Endothelial cell (in vitro differentiated cells): Measurements from ENCODE around the gene ARHGEF28. TPM values are rescaled to one million over a fixed set of nuclear protein-coding genes. Genes with fewer than 3 reads are reported as not detected.

Experiments
- DNase-seq: peaks from one replicate; pipeline ENCODE4 v3.0.0; 2021; ENCODE audit warnings: low spot score
- H3K27ac Mint-ChIP-seq: one replicate; pipeline ENCODE4 v1.8.0; 2021; ENCODE audit warnings: mixed read lengths, inconsistent platforms; ENCODE audit not compliant: unreplicated experiment
- H3K27me3 Mint-ChIP-seq: one replicate; pipeline ENCODE4 v1.8.0; 2021; ENCODE audit warnings: mild to moderate bottlenecking, moderate library complexity, mixed read lengths, inconsistent platforms; ENCODE audit not compliant: unreplicated experiment
- H3K36me3 Mint-ChIP-seq: one replicate; pipeline ENCODE4 v1.8.0; 2021; ENCODE audit warnings: mild to moderate bottlenecking, low read depth, mixed read lengths, inconsistent platforms; ENCODE audit not compliant: unreplicated experiment
- H3K4me1 Mint-ChIP-seq: one replicate; pipeline ENCODE4 v1.8.0; 2021; ENCODE audit warnings: mild to moderate bottlenecking, mixed read lengths, inconsistent platforms; ENCODE audit not compliant: unreplicated experiment
- H3K4me3 Mint-ChIP-seq: one replicate; pipeline ENCODE4 v1.8.0; 2021; ENCODE audit warnings: mild to moderate bottlenecking, mixed read lengths, inconsistent platforms; ENCODE audit not compliant: unreplicated experiment
- H3K9me3 Mint-ChIP-seq: one replicate; pipeline ENCODE4 v1.8.0; 2021; ENCODE audit warnings: mixed read lengths, inconsistent platforms; ENCODE audit not compliant: unreplicated experiment
- CTCF ChIP-seq: fragments of 200-600 bp; sonication (generic); IDR thresholded peaks from one replicate; pipeline ENCODE4 v1.5.0; 2021; ENCODE audit warnings: antibody characterized with exemption; ENCODE audit not compliant: unreplicated experiment
- total RNA-seq: library from RNA; stranded (reverse); fragmentation: NEBNext Ultra II Directional; extraction: Animal tissue kit (Norgen Biotek cat#: 25700); gene quantifications from one replicate; pipeline ENCODE4 v1.2.1, GENCODE V29; 2021; ENCODE audit not compliant: unreplicated experiment

The ARHGEF28 gene
- total RNA-seq, 1 donor from 2014 or later = 1.5 TPM

DNA sequence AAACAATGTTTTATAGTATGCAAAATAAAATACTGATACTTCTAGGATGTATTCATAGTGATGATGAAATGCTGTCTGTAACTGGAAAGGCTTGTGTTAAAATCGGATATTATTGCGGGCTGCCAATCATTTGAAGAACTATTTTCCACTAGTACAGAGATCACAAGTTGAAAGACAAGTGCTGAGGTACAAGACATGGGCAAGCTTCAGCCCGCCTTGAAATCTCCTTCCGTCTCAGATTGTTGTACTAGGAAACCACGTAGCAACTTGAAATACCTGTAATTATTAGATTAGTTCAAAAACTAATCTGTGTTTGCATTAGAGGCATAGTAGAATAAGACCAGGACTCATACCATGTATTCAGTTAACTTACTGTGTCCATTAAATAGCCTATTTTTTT, 218.2 kb downstream of the ARHGEF28 start:
- DNase-seq = no peak
- Mint-ChIP-seq H3K27ac (no peak overlapping the region), H3K9me3 (no peaks in the 10 kb centered on the region), H3K27me3 (no peaks in the 10 kb centered on the region), H3K4me3 (no peak overlapping the region), H3K4me1 (no peaks in the 10 kb centered on the region), H3K36me3 (no peaks in the 10 kb centered on the region)
- no peak for TF ChIP-seq CTCF

DNA sequence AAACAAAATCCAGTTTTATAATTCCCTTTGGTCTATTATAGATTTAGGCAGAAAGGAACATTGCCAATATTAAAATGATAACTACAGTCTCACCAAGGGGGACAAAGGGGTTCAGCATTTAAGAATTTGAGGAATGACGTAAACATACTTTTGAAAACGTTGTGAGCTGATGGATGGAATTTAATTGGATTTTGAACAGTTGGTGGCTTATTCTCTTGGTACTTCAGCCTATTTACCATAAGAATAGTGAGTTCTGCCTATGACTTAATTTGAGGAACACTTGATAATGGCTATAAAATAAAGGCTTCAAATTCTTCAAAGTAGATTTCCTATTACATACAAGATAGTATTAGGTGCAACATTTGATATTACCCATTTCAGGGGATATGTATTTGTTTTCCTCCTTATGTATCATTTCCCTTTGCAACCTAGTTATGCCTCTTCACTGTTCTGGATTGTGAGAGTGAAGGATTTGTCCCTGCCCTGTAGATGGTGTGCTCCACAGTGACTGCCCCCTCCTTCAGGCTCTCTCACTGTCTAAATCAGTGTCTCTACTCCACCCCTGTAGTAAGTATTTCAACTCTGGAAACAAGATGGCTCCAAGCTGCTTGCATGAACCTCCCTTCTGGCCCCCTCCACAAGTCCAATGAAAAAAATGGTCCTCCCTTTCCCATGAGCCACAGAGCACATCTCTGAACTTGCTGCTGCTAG, 225.6 kb downstream of the ARHGEF28 start:
- no peak for TF ChIP-seq CTCF
- no peak overlapping the region for H3K4me3 Mint-ChIP-seq
- no peak for DNase-seq
- H3K27ac Mint-ChIP-seq = no peak overlapping the region
- H3K27me3 Mint-ChIP-seq = no peaks in the 10 kb centered on the region
- no peaks in the 10 kb centered on the region for H3K36me3 Mint-ChIP-seq
- no peaks in the 10 kb centered on the region for H3K9me3 Mint-ChIP-seq
- peaks cover 1% of the 10 kb centered on the region for H3K4me1 Mint-ChIP-seq

- no peaks in the 10 kb centered on the region for H3K27me3 Mint-ChIP-seq
- DNase-seq = no peak
- H3K4me3 Mint-ChIP-seq = no peak overlapping the region
- H3K36me3 Mint-ChIP-seq = no peaks in the 10 kb centered on the region
- H3K27ac Mint-ChIP-seq = no peak overlapping the region
- no peaks in the 10 kb centered on the region for H3K9me3 Mint-ChIP-seq
- no peak for TF ChIP-seq CTCF
- H3K4me1 Mint-ChIP-seq = peaks cover 6% of the 10 kb centered on the region
Measured at GRCh38 chr5:73853091-73853490, 227.1 kb downstream of the ARHGEF28 start.

DNA sequence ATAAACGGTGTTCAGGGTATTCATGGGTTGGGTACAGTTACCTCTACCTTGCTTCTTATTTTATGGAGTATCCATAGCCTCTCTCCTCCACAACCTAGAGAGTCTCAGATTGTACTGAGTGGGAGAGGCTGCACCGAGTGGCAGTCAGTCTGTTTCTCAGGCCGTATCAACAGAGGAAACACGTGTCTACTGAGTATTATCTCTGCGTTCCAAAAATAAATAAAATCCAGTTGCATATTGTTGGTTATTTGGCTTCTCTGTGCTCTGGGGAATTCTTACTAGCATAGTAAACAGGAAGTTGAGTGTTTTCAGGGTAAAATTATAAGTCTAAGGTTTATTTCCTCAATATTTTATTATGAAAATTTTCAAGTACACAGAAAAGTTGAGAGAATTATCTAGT, 231.0 kb downstream of the ARHGEF28 start:
- Mint-ChIP-seq H3K9me3 (no peaks in the 10 kb centered on the region), H3K4me3 (no peak overlapping the region), H3K27me3 (peaks cover 5% of the 10 kb centered on the region), H3K36me3 (no peaks in the 10 kb centered on the region), H3K4me1 (peaks cover 27% of the 10 kb centered on the region), H3K27ac (no peak overlapping the region)
- no peak for DNase-seq
- TF ChIP-seq CTCF = no peak

- H3K9me3 Mint-ChIP-seq = no peaks in the 10 kb centered on the region
- no peak for DNase-seq
- H3K4me1 Mint-ChIP-seq = peaks cover 27% of the 10 kb centered on the region
- no peaks in the 10 kb centered on the region for H3K36me3 Mint-ChIP-seq
- no peak overlapping the region for H3K27ac Mint-ChIP-seq
- H3K4me3 Mint-ChIP-seq = no peak overlapping the region
- H3K27me3 Mint-ChIP-seq = peaks cover 5% of the 10 kb centered on the region
- TF ChIP-seq CTCF = no peak
Measured at GRCh38 chr5:73857446-73857845, 231.4 kb downstream of the ARHGEF28 start.
